Measurements from ENCODE around the gene TMEM134. TPM values are rescaled to one million over a fixed set of nuclear protein-coding genes. Genes with fewer than 3 reads are reported as not detected.

The TMEM134 gene
- total RNA-seq, 1 experiment from 2014 or later: 88.8 TPM

DNA sequence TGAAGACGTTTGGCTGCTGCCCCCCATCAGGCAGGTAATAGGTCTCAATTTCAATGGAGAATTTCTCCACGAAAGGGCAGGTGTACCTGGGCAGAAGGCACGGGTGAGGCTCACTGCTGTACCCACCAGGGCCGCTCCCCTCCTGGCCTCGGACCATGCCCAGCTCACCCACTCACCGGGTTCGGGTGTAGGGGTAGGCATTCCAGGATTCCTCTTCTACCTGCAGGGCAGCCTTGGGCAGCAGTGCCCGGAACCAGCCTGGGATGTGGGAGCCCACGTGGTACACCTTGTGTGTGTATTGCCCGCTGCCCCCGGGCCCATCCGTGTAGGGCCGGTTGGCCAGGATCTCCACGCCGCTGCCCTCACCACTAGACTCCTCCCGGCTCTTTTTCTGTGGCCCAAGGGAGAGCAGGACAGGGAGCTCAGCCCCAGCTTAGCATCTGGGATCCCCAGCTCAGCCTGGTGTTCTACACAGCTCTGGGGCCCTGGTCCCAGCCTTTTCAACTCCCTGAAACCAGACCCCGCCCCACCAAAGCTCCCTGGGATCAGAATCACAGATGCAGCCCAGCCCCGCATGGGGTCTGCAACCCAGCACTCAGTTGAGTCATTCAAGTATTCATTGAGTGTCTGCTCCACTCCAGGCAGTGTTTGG is 33.4 kb upstream of the TMEM134 start:
- in situ Hi-C loops (cut with HindIII; ENCODE audit: low sequenced_read_pairs): no loop called here
- no peak for DNase-seq (ENCODE audit: low spot score)

- in situ Hi-C loops (cut with HindIII; ENCODE audit: low sequenced_read_pairs): no loop called here
- no peak for DNase-seq (ENCODE audit: low spot score)
Measured at GRCh38 chr11:67501854-67502253, 32.8 kb upstream of the TMEM134 start.

GRCh38 chr11:67500831-67501715 is 32.0 kb upstream of the TMEM134 start:
- in situ Hi-C loops (cut with HindIII; ENCODE audit: low sequenced_read_pairs): no loop called here

DNA sequence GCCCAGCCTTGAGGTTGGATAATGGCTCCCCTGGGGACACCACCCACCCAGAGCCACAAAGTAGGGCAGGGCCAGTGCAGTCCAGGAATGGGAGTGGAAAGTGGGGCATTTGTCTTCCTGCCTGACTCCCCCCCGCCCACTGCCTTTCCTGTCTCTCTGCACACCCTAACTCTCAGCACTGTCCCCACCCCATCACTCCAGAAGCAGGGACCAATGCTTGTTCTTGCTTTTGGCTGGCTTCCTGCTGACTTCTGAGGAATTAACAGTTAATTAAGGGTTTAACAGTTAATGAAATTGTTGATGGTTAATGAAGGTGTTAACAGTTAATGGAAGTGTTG is 31.4 kb upstream of the TMEM134 start:
- in situ Hi-C loops (cut with HindIII; ENCODE audit: low sequenced_read_pairs): no loop called here
- no peak for DNase-seq (ENCODE audit: low spot score)

More at GRCh38 chr11:67500831-67501715, 32.0 kb upstream of the TMEM134 start:
- no peak for DNase-seq (ENCODE audit: low spot score)

DNA sequence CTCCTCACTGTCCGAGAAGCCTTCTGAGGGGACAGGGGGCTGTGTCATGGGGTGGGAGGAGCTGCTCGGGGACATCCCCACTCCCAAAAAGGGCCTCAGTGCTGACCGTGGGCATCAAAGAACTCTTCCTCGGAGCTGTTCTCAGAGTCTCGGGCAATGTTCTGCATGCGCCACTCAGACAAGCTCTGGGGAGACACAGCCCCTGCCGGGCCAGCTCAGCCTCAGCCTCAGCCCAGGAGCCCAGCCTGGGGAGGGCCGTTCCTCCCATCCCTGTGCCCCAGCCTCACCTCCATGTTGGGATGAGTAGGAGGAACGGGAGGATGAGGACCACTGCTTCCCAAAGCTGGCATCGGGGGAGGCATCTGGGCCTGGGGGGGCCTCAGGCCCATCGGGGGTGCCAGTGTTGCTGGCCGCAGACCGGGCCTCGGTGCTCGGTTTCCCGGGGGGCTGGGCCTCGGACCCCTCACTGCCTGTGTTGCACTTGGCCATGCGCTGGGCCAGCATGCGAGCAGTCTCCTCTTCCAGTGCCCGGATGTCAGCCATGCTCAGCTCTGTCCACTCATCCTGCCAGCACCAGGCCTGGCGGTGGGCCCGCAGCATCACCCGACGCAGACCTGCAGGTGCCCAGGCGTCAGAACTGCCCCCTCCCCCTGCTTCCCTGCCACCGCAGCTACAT is 30.9 kb upstream of the TMEM134 start:
- in situ Hi-C loops (cut with HindIII; ENCODE audit: low sequenced_read_pairs): no loop called here
- DNase-seq (ENCODE audit: low spot score): no peak

DNA sequence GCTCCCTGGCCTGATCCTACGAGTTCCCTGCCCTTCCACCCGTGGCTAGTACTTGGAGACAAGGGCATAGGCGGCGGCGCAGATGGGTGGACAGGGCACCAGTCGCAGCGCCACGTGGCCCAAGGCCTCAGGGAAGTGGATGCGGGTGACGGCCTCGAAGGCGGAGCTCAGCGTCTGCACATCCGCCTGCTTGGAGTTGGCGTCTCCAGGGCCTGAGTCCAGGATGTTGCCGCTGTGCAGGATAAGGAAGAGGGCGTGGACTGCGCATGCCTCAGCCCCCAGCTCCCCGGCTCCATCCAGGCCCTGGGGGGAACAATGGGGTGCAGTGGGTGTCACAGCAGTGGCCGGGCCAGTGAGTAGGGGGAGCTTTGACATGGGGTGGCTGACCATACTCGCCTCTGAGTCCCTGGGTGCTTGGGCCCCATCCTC is 29.5 kb upstream of the TMEM134 start:
- in situ Hi-C loops (cut with HindIII; ENCODE audit: low sequenced_read_pairs): no loop called here
- no peak for DNase-seq (ENCODE audit: low spot score)

DNA sequence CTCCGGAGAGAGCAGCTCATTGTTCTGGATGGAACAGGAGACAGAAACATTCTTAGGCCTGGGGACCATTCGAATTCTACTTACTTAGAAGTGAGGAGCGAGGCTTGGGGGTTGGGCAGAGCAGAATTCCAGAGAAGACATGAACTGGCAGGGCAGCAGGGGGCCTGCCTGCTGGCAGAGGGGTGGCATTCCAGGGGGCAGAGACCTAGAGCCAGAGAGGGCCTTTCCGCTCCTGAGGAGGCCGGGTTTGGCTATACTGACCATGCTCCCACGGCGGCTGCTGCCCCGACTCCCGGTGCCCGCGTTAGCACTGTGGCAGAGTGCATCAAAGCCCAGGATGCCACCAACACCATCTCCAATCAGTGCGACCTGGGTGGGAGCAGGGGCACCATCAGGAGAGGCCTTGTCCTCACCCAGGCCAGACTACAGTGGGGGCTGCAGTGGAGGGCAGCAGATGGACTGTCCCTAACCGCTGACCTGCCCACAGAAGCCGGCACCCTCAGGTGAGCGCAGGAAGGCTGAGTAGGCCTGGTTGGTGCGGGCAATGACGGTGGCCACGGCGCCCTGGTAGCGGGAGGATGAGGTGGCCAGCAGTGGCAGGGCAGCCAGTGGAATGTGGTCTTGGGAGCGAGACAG is 28.7 kb upstream of the TMEM134 start:
- no peak for DNase-seq (ENCODE audit: low spot score)
- in situ Hi-C loops (cut with HindIII; ENCODE audit: low sequenced_read_pairs): no loop called here

DNA sequence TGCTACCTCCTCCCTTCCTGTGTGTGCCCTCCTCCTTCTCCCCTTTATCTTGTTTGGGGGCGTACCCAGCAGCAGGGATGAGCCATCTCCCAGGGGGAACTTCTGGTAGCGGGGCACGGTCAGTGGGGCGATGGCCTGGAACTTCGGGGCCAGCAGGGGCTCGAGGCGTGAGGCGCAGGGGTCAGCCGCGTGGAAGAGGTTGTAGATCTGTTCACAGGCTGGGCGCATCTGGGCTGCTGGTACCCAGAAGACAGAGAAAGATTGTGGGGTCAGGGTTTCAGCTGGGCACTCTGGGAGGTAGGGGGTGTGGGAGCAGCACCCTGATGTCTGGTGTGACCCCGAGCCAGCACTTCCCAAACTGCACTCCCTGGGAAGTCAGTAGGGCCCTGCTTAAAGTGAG is 27.1 kb upstream of the TMEM134 start:
- DNase-seq (ENCODE audit: low spot score): no peak
- in situ Hi-C loops (cut with HindIII; ENCODE audit: low sequenced_read_pairs): no loop called here

- in situ Hi-C loops (cut with HindIII; ENCODE audit: low sequenced_read_pairs): no loop called here
- DNase-seq (ENCODE audit: low spot score): no peak
Measured at GRCh38 chr11:67495234-67496005, 26.4 kb upstream of the TMEM134 start.

GRCh38 chr11:67494371-67495233 is 25.6 kb upstream of the TMEM134 start:
- DNase-seq (ENCODE audit: low spot score): no peak
- in situ Hi-C loops (cut with HindIII; ENCODE audit: low sequenced_read_pairs): no loop called here

- DNase-seq (ENCODE audit: low spot score): no peak
- in situ Hi-C loops (cut with HindIII; ENCODE audit: low sequenced_read_pairs): no loop called here
Measured at GRCh38 chr11:67493548-67494370, 24.7 kb upstream of the TMEM134 start.

GRCh38 chr11:67492801-67493547 is 23.9 kb upstream of the TMEM134 start:
- in situ Hi-C loops (cut with HindIII; ENCODE audit: low sequenced_read_pairs): no loop called here
- DNase-seq (ENCODE audit: low spot score): no peak

- DNase-seq (ENCODE audit: low spot score): no peak
- in situ Hi-C loops (cut with HindIII; ENCODE audit: low sequenced_read_pairs): no loop called here
Measured at GRCh38 chr11:67492069-67492727, 23.1 kb upstream of the TMEM134 start.

GRCh38 chr11:67491276-67492068 is 22.4 kb upstream of the TMEM134 start:
- DNase-seq (ENCODE audit: low spot score): no peak
- in situ Hi-C loops (cut with HindIII; ENCODE audit: low sequenced_read_pairs): no loop called here

GRCh38 chr11:67490727-67491065 is 21.6 kb upstream of the TMEM134 start:
- in situ Hi-C loops (cut with HindIII; ENCODE audit: low sequenced_read_pairs): no loop called here
- no peak for DNase-seq (ENCODE audit: low spot score)
